Activated gamma-delta T cell treated with Interleukin-2 at 50 U/mL for 16 hours (primary cell): ENCODE measurements around the gene STRIP2.
"Not testable (repeated sequence)": the region's sequence is repeated elsewhere in the genome, so short reads cannot be mapped to it uniquely, and the experiment has no call there.

Experiments
- DNase-seq: peaks from one replicate; pipeline ENCODE4 v3.0.0-alpha.2; 2020

The STRIP2 gene

DNA sequence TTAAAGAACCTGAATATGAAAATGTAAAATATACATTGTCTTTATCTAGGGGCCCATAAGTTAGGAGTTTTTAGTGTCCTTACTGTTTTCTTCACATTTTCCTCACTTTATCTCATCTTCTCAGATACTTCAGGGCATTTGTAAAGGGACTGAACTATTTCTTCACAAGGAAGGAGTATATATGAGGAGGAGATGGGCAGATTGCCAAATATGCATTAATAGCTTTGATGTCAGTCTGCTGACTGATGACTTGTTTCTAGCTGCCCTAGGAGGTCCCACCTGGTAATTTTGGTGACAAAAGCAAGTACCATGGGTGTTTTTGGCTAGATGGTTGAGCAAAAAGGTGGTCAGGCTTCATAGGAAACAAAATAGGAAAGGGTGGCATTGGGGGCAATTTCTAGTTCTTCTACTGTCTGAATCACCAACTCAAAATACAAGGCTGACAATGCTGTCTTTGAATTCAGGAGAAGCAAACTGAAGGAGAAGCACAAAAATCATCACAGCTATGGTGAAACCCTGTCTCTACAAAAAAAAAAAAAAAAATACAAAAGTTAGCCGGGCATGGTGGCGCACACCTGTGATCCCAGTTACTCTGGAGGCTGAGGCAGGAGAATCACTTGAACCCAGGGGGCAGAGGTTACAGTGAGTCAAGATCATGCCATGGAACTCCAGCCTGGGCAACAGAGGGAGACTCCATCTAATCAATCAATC is 10.4 kb upstream of the STRIP2 start:
- no peak for DNase-seq

DNA sequence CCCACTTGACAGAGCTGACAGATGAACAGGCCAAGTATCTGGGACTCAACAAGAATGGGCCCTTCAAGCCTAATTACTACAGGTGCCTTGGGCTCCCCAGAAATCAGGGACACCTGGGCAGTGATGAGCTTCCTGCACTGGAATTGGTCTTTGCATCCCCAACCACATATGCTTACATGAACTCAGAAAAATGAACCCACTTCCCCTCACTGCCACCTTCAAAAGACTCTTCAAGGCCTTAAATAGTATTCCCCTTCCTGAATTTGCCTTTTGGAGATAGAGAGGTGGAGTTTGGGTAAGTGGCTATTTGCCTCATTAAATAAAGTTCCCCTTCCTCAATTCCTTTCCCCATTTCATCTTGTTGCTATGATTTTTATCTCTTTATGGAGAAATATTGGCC is 7.8 kb upstream of the STRIP2 start:
- DNase-seq: no peak

GRCh38 chr7:129427526-129428045 is 6.6 kb upstream of the STRIP2 start:
- no peak for DNase-seq

DNA sequence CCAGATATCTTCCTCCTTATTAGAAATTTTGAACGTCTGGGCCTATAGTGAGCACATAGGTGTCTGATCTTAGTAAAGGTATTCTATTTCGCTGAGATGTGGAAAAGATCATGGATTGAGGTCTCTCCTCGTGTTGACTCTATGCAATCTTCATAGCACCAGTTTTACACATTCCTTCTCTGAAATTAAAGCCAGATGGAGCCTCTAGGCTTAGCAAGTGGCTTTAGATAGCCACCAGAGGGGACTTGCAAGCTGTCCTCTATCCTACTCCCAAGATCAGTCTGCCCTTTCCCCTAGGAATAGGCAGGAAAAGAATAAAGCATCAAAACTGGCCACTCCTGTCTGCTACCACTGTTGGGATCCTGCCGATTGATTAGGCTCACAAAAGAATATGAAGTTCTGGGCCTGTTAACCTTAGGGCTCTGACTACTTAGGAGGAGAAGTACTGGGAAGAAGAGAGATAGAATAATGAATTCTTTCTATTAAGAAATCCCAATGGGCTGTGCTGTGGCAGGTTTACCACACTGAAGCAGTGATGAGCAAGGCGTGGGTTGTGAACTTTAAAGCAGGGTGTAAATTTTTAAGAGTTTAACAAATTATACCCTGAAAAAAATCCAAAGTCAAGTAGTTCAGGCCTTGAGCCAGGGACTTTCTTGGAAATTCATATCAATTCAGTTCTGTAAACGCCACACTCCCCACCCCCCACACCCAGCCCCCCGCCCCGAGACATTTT is 2.2 kb upstream of the STRIP2 start:
- DNase-seq: no peak

DNA sequence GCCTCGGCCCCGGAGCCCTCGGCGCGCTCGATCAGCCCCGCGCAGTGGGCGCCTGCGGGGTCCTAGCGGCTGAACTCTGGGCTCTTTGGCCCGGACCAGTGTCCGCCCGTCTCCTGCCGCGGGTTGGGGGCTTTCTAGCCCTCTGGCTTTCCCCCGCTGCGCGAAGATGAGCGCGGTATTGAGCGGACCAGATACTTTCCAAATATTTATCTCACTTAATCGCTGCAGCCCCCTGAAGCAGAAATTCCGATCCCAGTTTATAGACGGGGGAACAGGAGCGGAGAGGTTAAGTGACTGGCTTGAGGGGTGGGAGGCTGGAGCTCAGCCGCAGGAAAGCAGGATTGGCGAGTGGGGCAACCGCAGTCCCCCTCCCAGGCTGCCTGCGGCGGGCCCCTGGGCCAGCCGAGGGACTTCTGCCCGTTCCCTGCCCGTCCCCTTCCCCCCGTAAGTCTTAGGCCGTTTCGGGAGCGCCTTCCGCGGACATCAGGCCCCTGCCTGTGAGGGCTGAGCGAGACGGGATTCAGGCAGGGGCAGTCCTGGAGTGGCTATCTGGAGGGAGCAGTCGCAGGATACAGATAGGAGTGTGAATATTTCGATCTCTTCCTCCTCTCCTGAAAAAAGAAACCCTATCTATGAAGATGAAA is 565 bp downstream of the STRIP2 start:
- peak; percentile 3 for DNase-seq

GRCh38 chr7:129435414-129435829 is 1.2 kb downstream of the STRIP2 start:
- no peak for DNase-seq

DNA sequence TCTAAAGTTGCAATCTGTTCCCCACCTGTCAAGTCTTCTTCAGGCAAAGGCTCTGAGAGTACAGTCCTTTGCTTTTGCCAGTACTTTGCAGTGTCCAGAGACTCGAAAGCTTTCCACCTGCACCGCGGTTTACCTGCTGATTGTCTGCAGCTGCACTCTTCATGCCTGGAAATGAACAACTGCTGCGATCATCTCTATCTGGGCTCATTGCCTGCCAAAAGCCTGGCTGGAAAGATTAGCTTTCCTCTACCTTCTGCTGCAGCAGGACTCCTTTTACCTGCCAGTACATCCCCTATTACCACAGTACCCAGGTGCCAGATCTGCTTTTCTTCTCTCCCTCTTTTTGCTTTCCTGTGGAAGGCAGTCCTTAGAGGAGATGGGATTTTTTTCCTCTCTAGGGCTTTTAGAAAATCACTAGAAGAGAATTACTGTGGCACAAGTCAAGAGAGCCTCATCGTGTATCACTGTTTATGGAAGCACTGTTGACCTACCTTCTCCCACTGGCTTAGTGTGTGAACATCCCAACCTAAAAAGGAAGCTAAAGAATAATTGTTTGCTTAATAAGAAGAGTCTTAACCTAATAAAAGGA is 2.2 kb downstream of the STRIP2 start:
- DNase-seq: no peak

- no peak for DNase-seq
Measured at GRCh38 chr7:129437190-129437589, 3.0 kb downstream of the STRIP2 start.

DNA sequence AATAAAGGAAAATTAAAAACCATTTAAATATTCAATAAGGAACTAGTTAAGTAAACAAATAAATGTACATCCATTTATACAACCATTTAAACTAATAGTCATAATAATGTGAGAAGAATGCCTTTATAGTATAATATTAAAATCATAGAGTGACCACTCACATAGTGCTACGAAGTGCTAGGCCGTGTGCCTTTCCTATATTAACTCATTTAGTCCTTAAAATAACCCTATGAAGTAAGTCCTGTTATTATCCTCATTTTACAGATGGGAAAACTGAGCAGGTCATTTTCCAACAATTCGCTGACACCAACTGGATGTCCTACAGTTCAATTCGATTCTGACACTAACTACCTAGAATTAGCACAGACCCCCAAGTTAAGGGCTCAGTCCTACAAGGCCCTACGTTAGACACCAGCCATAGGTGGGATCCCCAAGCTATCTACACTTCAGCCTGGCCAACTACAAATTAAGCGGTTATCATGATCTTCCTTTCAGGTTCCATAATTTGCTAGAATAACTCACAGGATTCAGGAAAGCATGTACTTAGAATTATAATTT is 4.1 kb downstream of the STRIP2 start:
- DNase-seq: no peak

DNA sequence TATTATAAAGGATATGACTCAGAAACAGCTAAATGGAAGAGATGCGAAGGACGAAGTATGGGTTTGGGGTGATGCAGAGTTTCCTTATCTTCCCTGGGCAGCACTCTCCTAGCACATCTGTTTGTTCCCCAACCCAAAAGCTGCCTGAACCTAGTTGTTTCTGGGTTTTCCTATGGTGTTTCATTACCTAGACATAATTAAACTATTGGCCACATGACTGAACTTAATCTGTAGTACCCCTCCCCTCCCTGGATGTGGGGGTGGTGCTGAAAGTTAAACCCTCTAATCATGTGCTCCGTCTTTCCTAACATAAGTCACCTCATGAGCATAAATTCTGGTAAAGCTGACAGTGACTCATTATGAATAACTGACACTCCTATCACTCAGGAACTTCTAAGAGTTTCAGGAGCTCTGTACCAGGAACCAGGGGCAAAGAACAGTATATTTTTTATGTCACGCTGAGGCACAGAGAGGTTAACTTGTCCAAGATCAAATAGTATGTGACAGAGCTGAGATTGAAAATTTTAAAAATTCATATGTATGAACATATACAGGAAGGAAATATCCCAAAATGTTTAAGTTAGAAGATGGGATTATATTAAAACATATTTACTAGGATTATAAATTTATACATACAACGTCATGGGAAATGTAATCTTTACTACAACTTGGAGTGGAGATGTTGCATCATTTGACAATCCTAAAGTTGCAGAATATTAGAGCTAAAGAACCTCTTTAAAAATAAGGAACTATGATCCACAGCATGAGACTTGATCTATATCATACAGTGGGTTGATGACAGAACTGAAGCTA is 4.8 kb downstream of the STRIP2 start:
- no peak for DNase-seq

DNA sequence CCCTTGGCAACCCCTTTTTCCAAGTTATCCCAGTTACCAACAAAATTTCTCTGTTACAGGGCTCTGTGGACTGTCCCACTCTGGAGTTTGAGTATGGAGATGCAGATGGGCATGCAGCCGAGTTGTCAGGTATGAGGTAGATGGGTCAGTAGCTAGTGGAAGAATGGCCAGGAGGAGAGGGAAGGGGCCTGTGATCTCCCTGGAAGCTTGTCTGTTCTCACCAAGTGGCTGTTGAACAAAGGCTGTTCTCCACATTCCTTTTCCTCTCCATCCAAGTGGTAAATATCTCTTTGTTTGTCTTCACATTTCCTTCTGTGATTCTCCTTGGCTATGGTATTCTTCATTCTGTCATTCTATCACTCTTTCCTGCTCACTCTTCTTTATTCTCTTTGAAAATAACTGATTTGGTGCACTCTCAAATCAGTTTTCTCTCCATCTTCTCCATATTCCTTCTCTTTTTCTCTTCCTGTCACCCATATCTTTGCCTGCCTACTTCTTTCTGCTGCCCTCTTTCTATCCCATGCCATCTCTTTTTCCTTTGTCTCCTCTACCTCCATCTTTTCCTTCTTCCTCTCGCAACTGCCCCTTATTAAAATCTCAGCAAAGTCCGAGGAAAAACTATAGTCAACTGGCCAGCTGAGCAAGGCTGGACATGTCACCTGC is 5.9 kb downstream of the STRIP2 start:
- DNase-seq: no peak

GRCh38 chr7:129443612-129444011 is 9.4 kb downstream of the STRIP2 start:
- DNase-seq: no peak

DNA sequence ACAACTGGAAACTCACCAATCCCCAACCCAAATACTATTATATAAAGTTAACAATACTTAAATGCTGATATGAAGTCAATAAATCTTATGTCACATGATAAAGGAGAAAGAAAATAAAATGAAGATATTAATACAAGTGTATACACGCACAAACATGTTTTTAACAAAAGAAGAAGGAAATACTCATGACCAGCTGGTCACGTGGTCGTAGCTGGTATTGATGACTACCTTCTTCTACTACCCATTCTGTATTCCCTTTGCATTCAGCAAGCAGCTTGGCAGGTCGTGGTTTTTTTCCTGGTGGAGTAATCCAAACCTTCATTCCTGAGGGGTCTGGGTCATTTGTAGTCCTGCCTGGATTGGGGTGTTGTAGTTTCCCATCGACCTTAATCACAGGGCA is 10.5 kb downstream of the STRIP2 start:
- DNase-seq: not testable (repeated sequence)

- not testable (repeated sequence) for DNase-seq
Measured at GRCh38 chr7:129446925-129447324, 12.7 kb downstream of the STRIP2 start.

DNA sequence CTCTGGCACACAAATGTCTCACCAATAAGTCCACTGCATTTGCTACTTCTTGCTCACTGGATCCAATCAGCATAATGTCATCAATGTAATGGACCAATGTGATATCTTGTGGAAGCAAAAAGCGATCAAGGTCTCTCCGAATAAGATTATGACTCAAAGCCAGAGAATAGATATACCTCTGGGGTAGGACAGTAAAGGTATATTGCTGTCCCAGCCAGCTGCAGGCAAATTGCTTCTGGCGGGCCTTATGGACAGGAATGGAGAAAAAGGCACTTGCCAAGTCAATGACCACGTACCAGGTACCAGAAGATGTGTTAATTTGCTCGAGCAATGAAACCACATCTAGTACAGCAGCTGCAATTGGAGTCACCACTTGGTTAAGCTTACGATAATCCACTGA is 13.2 kb downstream of the STRIP2 start:
- not testable (repeated sequence) for DNase-seq

DNA sequence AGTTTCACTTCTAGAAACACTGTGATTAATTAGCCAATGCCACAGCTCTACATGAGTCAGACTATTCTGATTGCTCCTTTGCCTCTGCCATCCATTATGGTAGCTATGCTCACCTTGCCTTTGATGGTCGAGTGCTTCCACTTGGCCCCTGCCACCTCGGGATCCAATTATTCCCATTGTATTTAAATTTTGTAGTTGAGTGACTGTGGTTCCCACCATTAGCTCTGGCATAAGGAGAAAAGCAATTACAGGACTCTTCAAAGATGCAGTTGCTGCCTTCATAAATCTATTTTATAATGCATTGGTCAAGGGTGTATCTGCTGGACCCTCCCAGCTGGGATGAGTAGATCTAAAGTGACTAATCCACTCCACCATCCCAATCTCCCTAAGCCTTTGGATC is 14.4 kb downstream of the STRIP2 start:
- not testable (repeated sequence) for DNase-seq

DNA sequence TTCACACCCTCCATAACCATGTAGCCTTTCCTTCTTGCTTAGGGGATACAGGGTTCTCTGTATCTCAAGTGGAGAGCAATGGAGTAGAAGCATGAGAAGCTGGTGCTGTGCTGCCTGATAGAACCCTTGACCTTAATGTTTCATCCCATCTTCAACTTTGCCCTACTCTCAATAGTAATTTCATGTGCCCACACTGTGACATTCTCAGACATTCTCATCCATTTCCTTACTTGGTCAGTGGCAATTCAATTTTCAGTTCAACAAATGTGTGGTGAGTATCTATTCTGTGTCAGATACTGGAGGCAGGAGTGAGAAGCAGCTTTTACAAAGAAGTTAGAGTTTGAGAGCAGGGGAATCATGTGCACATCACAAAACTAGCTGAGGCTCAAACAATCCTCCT is 16.1 kb downstream of the STRIP2 start:
- DNase-seq: no peak

DNA sequence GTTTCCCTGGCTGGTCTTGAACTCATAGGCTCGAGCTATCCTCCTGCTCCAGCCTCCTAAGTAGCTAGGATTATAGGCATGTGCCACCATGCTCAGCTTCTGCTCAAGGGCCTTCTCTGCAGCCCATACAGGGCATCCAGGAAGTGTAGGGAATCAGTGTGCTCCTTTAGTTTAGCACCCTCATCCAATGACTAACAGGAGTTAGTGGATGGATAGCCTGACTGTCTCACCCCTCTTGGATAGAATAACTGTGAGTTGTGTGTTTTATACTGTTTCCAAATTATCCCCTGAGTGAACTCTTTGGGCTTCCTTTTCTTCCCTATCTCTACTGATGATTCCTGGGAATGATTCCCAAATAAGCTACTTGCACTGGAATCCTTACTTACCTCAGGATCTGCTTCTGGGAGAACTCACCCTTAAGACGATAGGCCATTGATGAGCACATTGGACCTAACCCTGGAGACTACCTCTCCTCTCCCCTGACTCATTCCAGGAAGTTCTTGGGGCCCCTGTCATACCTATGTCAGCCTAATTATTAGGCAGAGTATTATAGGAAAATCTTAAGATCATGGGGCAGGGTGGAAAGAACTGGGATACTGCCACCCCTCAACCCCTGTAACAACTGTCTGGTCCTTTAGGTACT is 18.5 kb downstream of the STRIP2 start:
- DNase-seq: no peak

DNA sequence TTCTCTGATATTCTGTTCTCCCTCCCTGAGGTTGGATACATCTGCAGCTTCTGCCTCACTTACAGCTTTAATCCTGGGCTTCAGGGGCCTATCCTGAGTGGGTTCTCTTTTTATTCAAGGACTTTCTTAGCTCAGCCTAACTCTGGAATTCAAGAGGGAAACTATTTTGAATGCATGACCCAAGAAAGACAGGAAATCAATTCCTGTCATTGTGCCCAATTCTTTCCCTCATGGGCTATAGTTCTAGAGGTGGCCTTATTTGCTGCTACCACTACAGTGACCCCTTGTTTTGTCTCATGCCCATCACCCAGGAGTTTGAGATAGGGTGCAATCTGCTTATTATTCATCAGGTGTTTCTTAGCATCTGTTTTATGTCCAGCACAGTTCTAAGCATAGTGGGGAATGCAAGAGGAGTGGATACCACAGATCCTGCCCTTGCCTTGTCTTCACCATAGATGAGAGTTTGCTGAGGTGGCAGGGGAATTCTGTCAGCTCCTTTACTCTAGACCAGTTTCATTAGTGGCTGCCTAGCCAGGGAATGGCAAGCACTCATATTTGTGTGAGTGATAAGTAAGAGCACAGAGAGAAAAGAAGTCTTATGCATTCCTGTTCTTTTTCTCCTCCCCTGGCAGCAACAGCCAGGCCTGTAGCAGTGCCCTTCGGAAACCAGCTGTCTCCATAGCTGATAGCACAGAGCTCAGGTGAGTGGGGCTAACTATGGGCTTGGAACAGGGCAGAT is 19.4 kb downstream of the STRIP2 start:
- no peak for DNase-seq

GRCh38 chr7:129454249-129454551 is 20.0 kb downstream of the STRIP2 start:
- DNase-seq: no peak

DNA sequence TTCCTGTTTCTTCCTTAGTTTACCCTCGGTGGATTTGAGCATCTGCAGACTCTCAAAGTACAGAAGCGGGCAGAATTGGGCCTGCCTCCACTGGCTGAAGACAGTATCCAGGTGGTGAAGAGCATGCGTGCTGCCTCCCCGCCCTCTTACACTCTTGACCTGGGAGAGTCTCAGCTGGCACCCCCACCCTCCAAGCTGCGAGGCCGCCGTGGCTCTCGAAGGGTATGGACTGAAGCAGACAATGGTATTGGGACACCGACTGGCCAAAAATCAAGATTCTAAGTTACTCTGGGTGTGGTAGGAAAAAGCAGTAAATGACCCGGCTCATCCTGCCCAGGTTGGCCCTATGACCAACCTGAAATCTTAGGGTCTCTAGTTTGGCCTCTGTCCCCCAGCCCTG is 22.2 kb downstream of the STRIP2 start:
- no peak for DNase-seq
